Activated T-cell treated with anti-CD3 and anti-CD28 coated beads for 48 hours (primary cell): Measurements from ENCODE around the gene CKS2.
"Not testable (repeated sequence)": the region's sequence is repeated elsewhere in the genome, so short reads cannot be mapped to it uniquely, and the experiment has no call there.

Experiments used
- DNase-seq: peaks from one replicate; pipeline ENCODE4 v3.0.0-alpha.2; 2020; ENCODE audit warnings: low read depth

The CKS2 gene

GRCh38 chr9:89310475-89311345 is at the start of gene CKS2:
TSS of gene CKS2 (plus strand) at chr9:89311195. CDS start at chr9:89311293, 98 bp downstream.
- peak; percentile 99 for DNase-seq

GRCh38 chr9:89273528-89274279 is 37.3 kb upstream of the CKS2 start:
- no peak for DNase-seq

DNA sequence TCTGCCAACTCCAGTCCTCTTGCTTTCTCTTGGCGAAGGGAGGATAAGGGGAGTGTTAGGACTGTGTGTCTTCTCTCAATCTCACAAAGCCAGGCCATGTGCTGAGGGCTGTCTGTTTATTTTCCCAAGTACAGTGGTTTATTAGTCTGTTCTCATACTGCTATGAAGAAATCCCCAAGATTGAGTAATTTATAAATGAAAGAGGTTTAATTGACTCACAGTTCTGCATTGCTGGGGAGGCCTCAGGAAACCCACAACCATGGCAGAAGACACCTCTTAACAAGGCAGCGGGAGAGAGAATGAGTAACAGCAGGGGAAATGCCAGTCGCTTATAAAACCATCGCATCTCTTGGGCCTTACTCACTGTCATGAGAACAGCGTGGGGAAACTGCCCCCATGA is 36.2 kb upstream of the CKS2 start:
- DNase-seq = peak; percentile 14

DNA sequence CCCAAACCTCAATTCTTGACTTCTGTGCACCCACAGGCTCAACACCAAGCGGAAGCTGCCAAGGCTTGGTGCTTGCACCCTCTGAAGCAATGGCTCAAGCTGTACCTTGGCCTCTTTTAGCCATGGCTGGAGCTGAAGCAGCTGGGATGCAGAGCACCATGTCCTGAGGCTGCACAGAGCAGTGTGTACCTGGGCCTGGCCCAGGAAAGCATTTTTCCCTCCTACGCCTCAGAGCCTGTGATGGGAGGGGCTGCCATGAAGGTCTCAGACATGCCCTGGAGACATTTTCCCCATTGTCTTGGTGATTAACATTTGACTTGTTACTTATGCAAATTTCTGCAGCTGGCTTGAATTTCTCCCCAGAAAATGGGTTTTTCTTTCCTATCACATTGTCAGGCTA is 35.0 kb upstream of the CKS2 start:
- DNase-seq = not testable (repeated sequence)

DNA sequence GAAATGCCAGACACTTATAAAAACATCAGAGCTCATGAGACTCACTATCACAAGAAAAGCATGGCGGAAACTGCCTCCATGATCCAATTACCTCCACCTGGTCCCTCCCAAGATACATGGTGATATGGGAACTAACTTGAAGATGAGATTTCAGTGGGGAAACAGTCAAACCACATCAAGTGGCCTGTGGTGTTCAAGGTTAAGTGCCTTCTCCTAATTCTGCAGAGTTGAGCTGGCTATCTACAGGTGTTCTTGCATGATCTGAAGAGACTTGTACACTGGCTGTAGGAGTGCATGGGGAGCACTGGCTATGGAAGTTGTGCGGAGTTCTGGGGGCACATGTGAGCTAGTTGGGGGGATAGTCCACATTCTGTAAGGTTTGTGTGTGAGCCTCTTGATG is 34.0 kb upstream of the CKS2 start:
- no peak for DNase-seq

- DNase-seq = no peak
Observed at GRCh38 chr9:89277454-89277853, 33.5 kb upstream of the CKS2 start.

DNA sequence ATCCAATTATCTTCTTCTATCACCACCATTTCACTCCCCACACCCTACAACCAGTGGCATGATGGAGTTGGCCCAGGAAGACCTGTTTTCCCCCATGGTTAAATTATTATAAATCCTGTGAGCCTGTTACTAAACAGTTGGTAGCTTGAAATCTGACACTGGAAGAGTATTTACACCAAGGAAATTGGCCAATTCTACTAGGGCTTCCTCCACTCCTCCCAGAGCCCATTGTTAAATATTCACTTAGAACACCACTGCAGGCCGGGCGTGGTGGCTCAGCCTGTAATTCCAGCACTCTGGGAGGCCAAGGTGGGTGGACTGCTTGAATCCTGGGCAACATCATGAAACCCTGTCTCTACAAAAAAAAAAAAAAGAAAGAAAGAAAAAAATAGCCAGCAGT is 32.4 kb upstream of the CKS2 start:
- no peak for DNase-seq

- DNase-seq = no peak
Observed at GRCh38 chr9:89278997-89279739, 31.8 kb upstream of the CKS2 start.

GRCh38 chr9:89281106-89281505 is 29.9 kb upstream of the CKS2 start:
- no peak for DNase-seq

DNA sequence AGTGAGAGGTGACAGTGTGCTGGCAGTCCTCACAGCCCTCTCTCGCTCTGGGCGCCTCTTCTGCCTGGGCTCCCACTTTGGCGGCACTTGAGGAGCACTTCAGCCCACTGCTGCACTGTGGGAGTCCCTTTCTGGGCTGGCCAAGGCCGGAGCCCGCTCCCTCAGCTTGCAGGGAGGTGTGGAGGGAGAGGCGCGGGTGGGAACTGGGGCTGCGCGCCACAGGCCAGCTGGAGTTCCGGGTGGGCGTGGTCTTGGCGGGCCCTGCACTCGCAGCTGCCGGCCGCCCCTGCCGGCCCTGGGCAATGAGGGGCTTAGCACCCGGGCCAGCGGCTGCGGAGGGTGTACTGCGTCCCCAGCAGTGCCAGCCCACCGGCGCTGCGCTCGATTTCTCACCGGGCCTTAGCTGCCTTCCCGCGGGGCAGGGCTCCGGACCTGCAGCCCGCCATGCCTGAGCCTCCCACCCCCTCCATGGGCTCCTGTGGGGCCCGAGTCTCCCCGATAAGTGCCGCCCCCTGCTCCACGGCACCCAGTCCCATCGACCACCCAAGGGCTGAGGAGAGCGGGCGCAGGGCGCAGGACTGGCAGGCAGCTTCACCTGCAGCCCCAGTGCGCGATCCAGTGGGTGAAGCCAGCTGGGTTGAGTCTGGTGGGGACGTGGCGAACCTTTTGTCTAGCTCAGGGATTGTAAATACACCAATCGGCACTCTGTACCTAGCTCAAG is 28.6 kb upstream of the CKS2 start:
- DNase-seq = not testable (repeated sequence)

- DNase-seq = no peak
Observed at GRCh38 chr9:89284076-89284475, 26.9 kb upstream of the CKS2 start.

- no peak for DNase-seq
Observed at GRCh38 chr9:89291741-89292140, 19.3 kb upstream of the CKS2 start.

- DNase-seq = no peak
Observed at GRCh38 chr9:89293014-89293413, 18.0 kb upstream of the CKS2 start.

DNA sequence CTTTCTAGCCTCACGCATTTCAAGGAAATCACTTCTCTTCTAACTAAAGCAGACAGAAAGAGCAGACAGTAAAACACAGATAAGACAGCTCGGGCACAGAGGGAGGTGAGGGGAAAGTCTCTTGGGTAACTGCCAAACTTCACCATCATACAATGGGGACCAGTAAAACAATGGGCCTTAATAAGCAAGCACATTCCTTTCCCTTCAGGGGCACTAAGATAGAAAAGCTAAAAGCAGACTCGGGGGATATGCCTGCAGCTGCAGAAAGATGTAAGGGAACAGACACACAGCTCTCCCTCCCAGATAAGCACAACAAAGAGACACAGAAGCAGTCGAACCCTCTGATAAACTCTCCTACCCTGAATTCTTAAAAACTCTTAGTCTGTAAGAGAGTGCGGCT is 15.6 kb upstream of the CKS2 start:
- DNase-seq = no peak

DNA sequence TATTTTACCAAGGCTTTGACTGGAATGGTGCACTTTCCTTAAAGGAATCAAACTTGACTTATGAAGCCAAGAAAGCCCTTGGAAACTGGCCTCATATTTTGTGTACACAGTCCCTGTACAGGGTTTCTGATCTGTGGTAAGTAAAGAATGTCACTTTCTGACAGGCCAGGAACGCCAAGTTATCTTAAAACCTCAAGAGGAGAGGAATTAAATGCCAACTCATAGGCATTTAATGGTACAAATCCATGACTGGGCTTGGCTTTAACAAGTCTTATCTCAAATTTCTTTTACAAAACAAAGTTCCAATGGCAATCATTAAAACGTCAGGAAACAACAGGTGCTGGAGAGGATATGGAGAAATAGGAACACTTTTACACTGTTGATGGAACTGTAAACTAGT is 9.0 kb upstream of the CKS2 start:
- not testable (repeated sequence) for DNase-seq

DNA sequence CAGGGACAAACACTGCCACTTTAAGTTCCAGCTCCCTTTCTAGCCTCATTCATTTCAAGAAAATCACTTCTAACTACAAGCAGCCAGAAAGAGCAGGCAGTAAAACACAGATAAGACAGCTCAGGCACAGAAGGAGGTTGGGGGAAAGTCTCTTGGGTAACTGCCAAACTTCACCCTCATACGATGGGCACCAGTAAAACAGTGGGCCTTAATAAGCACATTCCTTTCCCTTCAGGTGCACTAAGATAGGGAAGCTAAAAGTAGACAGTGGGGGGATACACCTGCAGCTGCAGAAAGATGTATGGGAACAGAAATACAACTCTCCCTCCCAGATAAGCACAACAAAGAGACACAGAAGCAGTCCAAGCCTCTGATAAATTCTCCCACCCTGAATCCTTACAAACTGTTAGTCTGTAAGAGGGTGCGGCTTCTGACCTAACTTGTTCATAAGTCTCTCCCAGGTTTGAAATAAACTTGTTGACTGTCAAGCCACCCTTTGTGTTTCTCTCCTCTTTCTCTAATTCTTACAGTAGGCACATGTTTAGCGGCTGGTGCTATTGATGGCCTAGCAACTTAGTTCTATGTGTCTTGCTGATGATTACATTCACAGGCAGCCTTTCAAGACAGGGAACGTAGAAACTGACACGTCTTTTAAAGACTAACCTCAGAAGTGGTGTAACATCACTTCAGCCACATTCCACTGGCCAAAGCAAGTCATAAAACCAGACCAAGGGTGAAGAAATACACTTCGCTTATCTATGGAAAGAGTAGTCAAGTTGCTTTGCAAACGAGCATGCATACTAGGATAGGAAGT is 6.8 kb upstream of the CKS2 start:
- DNase-seq = no peak

DNA sequence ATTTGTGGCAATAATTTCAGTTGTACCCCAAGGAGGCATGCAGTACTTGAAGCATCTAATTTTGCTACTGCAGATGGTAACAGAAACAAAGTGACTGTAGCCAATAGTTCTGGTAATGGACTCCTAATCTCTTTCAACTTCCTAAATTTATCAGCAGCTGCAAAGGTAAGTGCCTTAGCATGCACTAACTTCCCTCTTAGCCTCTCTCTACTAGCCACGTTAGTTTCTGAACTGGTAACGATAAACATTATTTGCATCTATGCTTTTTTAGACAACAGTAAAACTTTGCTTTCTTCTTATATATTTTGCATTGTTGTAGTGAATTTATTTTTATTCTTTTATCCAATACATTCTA is 6.2 kb upstream of the CKS2 start:
- no peak for DNase-seq

DNA sequence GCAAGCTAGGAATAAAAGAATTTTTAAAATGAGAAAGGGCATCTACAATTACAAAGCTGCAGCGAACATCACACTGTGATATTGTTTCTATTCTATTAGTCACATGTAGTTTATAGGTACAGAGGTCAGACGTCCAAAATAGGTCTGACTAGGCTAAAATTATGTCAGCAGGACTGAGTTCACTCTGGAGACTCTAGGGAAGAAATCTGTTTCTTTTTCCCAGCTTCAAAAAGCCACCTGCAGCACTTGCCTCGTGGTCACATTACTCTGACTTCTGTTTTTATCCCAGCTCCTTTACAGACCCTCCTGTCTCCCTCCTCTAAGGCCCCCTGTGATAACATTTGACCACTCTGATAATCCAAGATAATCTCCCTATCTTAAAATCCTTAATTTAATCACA is 5.1 kb upstream of the CKS2 start:
- no peak for DNase-seq

GRCh38 chr9:89309166-89309565 is 1.8 kb upstream of the CKS2 start:
- no peak for DNase-seq

DNA sequence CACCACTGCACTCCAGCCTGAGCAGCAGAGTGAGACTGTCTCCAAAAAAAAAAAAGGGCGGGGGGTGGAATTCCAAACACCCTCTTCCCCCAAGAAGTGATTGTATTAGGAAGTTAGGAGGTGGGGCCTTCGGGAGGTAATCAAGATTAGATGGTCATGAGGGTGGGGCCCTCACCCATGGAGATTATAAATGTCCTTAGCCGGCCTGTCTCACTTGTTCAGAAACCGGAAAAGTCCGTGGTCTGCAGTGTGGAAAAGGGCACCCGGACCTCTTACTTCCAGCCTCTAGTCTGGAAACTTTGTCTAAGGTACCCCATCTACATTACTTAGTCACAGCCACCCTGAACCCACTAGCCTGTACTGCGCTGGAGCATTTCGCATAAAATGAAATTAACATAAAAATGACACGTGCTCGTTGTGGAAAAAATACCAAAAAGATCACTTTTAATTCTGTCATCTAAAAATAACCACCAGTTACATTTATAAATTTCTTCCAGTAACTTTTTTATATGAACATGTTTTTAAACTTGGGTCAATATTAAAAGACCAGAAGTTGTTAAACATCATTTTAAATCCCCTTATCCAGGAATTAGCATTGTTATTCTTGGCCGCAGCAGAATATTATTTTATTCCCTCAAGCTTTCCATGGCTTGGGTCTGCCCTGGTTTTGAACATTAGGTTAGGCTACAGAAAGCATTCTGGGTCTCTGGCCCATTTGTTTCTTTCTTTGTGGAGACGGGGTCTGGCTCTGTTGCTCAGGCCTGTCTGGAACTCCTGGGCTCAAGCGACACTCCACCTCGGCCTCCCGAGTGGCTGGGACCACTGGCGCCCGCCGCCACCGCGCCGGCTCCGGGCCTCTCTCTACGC is 1.2 kb upstream of the CKS2 start:
- no peak for DNase-seq
